GM18498 (cell line): ENCODE data around the gene SLFN12.
A peak's percentile ranks its signal among the peaks of the same experiment; 100 is the strongest.
"Not testable (repeated sequence)": the region's sequence is repeated elsewhere in the genome, so short reads cannot be mapped to it uniquely, and the experiment has no call there.

Source experiments
- ATAC-seq: cut with Tn5 transposase; IDR thresholded peaks from one replicate; pipeline ENCODE4 v1.9.1; 2021; ENCODE audit warnings: mild to moderate bottlenecking, moderate library complexity; ENCODE audit not compliant: unreplicated experiment

SLFN12 gene

DNA sequence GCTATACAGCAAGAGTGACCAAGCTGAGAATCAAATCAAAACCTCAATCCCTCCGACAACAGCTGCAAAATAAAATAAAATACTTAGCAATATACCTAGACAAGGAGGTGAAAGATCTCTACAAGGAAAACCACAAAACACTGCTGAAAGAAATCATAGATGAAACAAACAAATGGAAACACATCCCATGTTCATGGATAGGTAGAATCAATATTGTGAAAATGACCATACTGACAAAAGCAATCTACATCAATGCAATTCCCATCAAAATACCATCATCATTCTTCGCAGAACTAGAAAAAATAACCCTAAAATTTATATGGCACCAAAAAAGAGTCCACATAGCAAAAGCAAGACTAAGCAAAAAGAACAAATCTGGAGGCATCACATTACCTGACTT lies 17.6 kb downstream of the SLFN12 start:
- ATAC-seq = not testable (repeated sequence)

DNA sequence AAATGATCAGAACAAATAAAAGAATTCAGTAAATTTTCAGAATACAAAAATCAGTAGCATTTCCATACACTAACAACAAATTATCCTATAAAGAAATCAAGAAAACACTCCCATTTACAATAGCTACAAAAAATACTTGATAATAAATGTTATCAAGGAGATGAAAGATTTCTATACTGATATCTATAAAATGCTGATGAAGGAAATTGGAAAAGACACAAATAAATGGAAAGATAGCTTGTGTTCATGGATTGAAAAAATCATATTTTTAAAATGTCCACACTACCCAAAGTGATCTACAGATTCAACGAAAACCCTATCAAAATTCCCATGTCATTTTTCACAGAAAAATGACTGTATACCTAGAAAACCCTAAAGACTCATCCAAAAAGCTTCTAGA lies 18.1 kb downstream of the SLFN12 start:
- ATAC-seq = no peak

DNA sequence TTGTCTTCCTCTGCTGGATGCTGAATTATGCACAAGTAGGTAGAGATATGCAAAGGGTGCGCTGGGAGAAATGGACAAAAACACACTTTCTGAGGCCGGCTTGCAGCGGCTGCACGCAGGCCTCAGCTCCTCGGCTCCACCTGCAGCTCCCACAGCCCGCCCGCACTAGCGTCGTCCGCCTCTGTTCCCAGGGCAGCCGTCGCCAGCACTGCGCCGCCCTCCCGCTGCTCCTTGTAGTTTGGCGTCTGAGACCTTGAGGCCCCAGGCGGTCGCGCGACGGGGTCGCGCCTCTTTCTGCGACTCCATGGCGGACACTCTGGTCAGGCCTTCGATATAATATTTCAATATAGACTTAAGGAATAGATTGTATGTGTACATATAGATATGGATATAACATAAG lies 24.8 kb downstream of the SLFN12 start:
- ATAC-seq = no peak

DNA sequence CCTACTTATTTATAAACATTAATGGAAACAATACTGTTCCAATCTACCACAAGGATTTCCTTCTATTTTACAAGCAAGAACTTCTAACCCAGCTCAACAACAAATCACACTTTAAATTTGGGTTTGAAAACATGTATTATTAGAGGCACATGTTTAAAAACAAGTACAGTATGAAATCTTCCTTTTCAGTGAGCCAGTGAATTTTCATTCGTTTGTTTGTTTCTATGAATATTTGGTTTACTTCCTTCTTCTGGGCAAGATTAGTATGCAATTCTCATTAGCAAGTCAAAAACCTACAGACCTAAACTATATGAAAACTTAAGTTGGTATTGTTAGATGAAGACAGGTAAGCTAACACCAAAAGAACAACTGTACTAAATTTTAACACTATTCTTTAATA lies 25.7 kb downstream of the SLFN12 start:
- ATAC-seq = no peak

DNA sequence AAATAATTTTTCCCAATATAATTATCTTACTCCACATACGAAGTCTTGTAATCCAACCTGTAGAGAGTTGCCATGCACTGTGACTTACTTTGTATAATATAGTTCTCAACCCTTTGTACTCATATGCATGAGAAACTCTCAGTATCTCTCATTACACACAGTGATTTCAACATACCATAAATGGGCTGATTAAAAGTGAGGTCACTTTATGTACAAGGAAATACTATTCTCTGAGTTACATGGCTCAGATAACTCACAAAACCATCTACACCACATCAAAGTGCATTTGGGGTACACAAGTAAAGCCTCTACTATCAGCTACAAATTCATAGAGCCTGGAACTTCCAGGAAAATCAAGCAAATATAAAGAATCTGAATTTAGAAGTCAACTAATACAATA lies 27.9 kb downstream of the SLFN12 start:
- ATAC-seq = no peak

DNA sequence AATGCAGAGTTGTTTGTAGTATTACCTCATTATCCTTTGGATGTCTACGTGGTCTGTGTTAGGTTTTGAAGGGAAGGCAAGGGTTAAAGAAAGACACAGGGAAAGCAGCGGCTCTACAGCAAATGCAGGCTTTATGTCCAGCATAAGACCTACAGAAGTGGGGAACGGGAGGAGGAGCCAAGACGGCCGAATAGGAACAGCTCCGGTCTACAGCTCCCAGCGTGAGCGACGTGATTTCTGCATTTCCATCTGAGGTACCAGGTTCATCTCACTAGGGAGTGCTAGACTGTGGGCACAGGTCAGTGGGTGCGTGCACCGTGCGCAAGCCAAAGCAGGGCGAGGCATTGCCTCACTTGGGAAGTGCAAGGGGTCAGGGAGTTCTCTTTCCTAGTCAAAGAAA lies 38.5 kb downstream of the SLFN12 start:
- not testable (repeated sequence) for ATAC-seq

DNA sequence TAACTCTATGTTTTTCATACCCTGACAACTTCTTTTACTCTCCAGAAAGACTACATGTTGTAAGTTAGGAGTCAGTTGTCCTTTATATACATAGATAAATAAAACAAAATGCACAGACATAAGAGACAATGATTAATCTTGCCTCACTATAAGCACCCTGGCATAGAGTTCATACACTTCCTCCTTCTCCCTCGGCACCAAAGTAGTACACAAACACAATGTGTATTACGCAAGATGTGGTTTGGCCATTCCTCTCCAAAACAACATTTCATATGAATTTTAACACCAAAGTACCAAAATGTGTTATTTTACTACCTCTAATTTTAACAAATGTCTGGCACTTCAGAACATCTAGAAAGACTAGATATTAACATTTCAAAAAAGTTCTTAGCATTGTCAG lies 41.6 kb downstream of the SLFN12 start:
- no peak for ATAC-seq

DNA sequence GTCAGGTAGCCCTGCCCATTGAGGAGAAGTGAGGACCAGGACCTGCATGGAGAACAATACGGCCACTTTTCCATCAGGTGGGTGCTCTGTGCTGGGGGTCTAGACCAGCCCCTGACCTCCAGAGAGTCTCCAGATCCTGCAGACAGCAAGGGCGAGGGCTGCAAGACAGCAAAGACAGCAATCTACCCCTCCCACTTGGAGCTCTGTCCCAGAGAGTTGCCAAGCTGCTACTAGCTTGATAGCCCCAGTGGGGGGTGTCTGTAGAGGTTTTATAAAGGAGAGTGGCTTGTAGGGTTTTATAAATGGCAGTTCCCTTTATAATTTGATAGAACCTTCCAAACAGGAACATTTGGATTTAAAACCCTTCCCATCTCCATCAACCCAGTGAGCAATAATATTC lies 42.1 kb downstream of the SLFN12 start:
- no peak for ATAC-seq

DNA sequence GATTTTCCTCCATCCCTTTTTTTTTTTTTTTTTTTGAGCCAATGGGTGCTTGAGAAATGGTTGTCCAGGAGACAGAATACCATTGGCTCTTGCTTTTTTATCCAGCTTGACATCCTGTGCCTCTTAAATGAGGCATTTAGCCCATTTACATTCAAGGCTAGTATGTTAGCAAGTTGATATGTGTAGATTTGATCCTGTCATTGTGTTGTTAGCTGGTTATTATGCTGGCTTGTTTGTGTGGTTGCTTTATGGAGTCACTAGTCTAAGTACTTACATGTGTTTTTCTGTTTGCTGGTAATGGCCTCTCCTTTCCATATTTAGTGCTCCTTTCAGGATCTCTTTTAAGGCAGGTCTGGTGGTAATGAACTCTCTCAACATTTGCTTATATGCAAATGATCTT lies 44.8 kb downstream of the SLFN12 start:
- no peak for ATAC-seq

DNA sequence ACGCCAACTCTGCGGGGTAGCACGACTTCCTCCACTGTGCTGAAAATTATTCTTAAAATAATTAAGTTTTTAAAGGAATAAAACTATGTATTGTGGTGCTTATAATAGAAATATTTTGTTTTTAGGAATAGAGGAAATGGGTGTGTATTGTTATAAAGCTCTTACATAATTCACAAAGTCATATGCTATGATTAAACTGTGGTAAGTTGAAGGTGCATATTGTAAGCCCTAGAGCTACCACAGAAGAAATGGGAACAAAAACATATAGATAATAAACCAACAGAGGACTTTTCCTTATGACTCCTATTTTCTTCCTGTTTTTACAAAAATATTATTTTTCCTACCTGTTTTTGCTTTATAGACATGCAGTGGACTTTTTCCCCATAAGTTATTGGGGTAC lies 54.6 kb downstream of the SLFN12 start:
- ATAC-seq = no peak

DNA sequence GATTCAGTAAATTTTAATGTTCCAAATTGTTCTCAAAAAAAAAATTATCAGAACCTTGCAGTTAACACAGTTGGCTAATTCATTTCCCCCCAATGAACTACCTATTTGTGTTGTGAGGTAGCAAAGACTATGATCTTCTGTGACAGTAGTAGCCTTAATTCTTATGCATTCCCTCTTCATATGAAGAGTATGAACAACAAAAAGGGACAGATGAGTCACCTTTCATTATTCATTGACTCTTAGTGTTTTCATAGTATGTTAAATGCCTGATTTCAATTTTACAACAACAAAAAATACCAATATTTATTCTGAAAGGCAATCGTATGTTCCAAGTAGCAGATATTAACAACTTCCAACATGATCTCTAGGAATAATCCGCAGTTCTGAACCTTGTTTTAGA lies 55.2 kb downstream of the SLFN12 start:
- no peak for ATAC-seq

DNA sequence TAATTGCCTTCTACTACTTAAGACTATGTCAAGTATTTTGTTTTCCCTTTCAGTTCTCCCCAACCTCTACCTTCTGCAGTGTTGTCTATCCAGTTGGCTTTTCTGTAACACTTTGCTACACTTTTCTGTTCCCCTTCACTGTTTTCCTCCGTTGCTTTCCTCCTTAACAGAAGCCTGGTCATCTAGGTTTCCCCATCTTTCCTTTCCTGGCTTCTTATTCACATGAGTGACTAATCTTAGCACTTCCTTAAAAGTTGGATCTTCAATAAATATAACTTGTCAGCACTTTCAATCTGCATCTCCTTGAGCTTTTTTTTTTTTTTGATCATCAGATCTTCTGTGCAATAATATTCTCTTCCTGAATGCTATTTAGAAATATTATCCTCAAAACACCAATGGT lies 56.1 kb downstream of the SLFN12 start:
- no peak for ATAC-seq

DNA sequence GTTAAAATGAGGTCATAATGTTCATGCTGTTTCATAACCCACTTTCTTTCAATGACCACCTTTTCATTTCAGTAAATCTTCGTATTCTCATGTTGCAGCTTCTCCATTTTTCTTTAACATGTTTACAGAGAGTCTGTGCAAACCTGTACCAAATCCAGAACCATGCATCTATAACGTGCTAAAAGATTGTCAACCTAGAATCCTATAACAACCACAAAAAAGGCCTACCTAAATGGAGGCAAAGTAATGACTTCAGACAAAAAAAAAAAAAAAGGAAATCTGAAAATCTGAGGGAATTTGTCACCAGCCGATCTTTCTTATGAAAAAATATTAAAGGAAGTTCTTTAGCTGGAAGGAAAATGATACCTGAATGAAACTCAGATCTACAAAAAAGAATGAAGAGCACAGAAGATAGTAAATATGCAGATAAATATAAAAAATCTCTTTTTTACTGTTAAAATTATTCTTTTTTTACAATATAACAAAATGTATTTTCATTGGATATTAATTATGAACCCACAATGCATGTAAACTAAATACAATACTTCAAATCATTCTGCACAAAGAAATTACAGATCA lies 57.4 kb downstream of the SLFN12 start:
- ATAC-seq = no peak

DNA sequence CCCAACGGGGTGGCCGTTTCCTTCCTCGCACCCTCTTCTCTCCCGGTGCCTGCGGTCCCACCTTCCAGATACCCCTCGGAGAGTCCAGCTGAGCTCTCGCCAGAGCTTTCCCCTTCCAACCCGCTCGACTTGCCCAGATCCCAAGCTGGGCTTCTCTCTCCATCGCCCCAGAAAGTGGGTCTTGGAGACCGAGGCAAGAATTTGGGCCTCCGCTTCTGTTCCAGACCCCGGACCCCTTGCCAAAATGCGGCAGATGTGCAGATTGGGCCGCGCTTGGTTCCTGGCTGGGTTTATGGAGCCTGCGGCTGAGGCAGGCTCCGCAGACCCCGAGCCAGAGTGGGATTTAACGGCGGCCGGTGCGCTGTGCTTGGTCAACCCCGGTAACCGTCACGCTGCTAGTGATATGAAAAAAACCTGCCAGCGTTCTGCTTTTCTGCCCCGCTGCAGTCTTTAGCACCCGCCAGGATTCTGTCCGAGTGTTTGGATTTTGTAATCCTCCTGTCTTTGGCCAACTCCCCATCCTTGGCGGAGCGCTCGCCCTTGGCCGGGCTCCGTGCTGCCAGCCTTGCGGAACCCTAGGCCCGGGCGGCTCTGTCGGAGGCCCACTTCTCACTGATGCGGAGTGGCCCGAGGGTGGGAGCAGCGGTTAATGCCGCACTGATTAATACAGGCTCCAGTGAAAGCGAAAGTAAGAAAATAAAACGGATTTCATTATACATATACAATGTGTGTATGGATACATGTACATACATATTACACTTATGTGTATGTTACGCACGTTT lies 58.1 kb downstream of the SLFN12 start:
- ATAC-seq = peak; percentile 39

DNA sequence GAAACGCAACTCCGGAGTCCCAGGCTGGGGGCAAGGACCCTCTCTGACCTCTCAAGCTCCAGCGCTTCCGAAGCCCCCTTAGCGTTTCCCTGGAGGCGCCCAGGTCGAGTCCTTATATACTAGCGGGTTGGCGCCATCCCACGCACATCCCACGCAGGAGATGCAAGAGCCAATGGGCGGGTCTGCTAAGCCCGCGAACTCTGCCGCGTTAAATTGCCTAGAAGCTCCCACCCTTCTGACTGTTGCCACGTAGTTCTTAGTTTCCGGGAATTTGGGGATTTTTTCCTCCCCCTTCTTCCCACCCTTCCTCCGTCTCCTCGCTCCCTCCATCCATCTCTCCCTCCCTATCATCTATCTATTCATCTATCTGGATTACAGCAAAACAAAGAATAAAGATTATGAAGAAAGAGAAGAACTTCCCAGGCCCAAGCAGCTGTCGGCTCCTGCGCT lies 58.7 kb downstream of the SLFN12 start, which contains the start of gene SLFN11:
Gene SLFN11, minus strand, starts transcription at position 88 of the 450 bp plus-strand sequence. CDS start 9,814 bp downstream, outside the sequence.
- ATAC-seq = peak; percentile 66

DNA sequence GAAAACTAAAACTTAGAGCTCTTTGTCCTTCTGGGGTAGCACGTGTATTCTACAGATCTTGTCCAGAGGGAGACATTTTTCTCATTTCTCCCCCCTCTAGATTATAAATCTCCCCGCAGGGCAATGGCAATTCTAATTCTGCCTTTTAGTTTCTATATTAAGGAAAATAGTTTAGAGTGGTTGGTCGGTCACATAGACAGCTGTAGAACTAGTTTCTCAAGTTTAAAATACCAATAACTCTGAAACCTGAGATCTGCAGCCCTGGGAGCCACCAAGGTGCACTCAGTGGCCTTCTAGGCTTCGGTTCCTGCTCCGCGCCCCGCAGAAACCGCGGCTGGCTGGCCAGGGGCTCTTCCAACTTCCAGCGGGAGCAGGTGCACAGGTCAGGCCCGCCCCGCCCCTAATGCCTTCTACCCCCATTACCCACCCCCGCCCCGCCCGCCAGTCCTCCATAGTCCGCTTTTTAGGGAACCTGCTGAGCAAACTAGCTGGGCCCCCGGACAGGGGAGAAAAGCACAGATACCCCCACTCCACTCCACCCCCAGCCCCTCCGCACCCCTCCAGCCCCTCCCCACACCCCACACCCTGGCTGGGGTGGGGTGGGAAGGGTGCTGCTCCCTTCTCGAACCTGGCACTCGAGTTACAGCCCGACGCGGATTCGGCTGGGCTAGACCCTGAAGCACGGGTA lies 59.3 kb downstream of the SLFN12 start:
- peak; percentile 15 for ATAC-seq

DNA sequence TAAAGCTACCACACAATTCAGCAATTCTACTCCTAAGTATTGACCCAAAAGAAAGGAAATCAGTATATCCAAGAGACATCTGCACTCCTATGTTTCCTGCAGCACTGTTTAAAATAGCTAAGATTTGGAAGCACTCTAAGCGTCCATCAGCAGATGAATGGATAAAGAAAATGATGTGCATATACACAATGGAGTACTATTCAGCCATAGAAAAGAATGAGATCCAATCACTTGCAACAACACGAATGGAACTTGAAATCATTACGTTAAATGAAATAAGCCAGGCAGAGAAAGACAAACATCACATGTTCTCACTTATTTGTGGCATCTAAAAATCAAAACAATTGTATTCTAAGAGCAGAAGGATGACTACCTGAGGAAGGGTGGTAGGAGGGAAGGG lies 60.4 kb downstream of the SLFN12 start:
- no peak for ATAC-seq

DNA sequence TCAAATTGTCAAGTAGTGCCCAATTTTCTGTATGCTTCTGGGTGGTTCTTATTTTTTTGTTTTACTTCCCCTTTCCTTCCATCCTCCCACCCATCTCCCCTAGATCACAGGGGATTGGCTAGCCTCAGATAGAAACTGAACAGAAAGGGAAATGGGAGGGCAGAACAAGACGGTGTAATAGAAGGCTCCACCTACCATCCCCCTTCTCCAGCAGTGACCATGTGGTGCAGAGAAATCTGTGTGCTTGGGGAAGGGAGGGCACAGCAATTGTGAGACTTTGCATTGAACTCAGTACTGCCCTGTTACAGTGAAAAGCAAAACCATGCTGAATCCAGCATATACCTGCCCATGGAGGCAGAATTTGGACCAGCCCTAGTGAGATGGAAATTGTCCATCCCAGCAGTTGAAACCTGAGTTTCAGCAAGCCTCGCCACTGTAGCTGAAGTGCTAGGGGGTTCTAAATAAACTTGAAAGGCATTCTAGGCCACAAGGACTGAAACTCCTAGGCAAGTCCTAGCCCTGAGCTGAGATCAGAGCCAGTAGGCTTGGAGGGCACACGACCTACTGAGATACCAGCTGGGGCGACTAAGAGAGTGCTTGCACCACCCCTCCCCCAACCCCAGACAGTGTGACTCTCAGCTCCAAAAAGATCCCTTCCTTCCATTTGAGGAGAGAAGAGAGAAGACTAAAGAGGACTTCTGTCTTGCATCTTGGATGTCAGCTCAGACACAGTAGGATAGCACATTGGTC lies 64.0 kb downstream of the SLFN12 start:
- peak; percentile 97 for ATAC-seq

DNA sequence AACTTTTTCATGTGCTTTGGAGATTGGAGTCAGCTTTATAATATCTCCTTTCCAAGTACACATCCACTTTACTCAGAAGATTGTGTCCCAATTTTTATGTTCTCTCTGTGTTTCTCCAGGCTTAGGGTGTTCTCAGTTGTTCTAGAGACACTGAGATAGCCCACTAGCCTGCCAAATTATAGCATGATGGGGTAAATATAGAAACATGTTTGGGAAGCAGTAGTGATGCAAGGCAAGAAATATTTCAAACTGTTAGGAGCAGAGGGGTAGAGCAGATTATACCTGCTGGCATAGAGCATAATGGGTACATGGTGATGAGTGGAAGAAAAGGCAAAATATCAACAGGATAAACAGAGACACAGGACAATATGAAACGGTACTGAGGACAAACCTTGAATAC lies 71.3 kb downstream of the SLFN12 start:
- ATAC-seq = no peak
